A673 (cell line): Measurements from ENCODE around the gene NAGA.

Source experiments
- EZH2 ChIP-seq: fragments of 200-600 bp; sonication (generic); IDR thresholded peaks from 2 replicates; pipeline ENCODE4 v1.6.1; 2017; ENCODE audit warnings: borderline replicate concordance, low read depth, mild to moderate bottlenecking, mixed read lengths, antibody characterized with exemption, low read length; ENCODE audit not compliant: poor library complexity, severe bottlenecking
- TF ChIP-seq, protein P1 (sequence below): fragments of 300-800, 200-600 bp; sonication (generic); conservative IDR thresholded peaks from 2 replicates; pipeline ENCODE4 v1.5.1; 2017; ENCODE audit warnings: low read depth, mild to moderate bottlenecking, antibody characterized with exemption, low read length, moderate library complexity, mixed read lengths

GRCh38 chr22:42064629-42065028 lies 6.0 kb downstream of the NAGA start:
- TF ChIP-seq, protein P1, sequence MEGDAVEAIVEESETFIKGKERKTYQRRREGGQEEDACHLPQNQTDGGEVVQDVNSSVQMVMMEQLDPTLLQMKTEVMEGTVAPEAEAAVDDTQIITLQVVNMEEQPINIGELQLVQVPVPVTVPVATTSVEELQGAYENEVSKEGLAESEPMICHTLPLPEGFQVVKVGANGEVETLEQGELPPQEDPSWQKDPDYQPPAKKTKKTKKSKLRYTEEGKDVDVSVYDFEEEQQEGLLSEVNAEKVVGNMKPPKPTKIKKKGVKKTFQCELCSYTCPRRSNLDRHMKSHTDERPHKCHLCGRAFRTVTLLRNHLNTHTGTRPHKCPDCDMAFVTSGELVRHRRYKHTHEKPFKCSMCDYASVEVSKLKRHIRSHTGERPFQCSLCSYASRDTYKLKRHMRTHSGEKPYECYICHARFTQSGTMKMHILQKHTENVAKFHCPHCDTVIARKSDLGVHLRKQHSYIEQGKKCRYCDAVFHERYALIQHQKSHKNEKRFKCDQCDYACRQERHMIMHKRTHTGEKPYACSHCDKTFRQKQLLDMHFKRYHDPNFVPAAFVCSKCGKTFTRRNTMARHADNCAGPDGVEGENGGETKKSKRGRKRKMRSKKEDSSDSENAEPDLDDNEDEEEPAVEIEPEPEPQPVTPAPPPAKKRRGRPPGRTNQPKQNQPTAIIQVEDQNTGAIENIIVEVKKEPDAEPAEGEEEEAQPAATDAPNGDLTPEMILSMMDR: no peak
- no peak for TF ChIP-seq EZH2
